Measurements from ENCODE around the gene PHACTR4. TPM values are rescaled to one million over a fixed set of nuclear protein-coding genes. Genes with fewer than 3 reads are reported as not detected.
A peak's percentile ranks its signal among the peaks of the same experiment; 100 is the strongest.

Gene PHACTR4
- total and polyA plus RNA-seq, 9 of the 15 experiments (the other 6 are each of a cell fraction or from before 2014, with no cell fraction given) = 6.4 to 43.6 (median 14.2) TPM

DNA sequence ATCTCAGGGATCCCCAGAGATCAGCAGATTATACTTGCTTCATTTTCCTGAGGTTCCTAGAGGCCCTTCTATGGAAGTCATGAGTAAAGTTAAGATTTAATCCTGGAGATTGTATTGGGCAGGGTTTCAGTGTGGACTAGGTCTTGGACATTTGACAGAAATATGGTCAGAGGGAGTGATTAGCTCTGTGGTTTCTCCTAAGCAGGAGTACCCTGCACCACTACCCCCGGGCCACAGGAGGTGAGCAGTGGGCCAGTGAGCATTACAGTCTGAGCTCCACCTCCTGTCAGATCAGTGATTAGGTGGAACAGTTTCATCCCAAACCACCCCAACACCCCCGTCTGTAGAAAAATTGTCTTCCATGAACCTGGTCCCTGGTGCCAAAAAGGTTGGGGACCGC, 43.2 kb downstream of the PHACTR4 start (continued):
- no peak for TF ChIP-seq MYC (IDR thresholded peaks at IDR 0.05; ENCODE audit: low read depth, low read length)
- TF ChIP-seq MYC (CRISPR knock-in tag; IDR thresholded peaks at IDR 0.05; ENCODE audit: borderline replicate concordance, low read depth) = no peak
- no peak for TF ChIP-seq ZNF347 (CRISPR knock-in tag; IDR thresholded peaks at IDR 0.05; ENCODE audit: low read depth)
- no peak for TF ChIP-seq CHCHD3 (CRISPR knock-in tag; IDR thresholded peaks at IDR 0.05)
- no peak for TF ChIP-seq ZNF282 (CRISPR knock-in tag; IDR thresholded peaks at IDR 0.05)
- no peak for TF ChIP-seq TGIF2 (CRISPR knock-in tag; IDR thresholded peaks at IDR 0.05)
- no peak for TF ChIP-seq FOXJ2 (tag; IDR thresholded peaks at IDR 0.05)
- no peak for TF ChIP-seq ATF1 (CRISPR knock-in tag; IDR thresholded peaks at IDR 0.05)
- 0 out of 2 replicates have a peak, but pooled peaks have one; percentile 17 for TF ChIP-seq ATF1 (tag; IDR thresholded peaks at IDR 0.05)
- no peak for TF ChIP-seq SIRT6 (IDR thresholded peaks at IDR 0.05; ENCODE audit: low read depth, low read length)
- TF ChIP-seq, protein P1, sequence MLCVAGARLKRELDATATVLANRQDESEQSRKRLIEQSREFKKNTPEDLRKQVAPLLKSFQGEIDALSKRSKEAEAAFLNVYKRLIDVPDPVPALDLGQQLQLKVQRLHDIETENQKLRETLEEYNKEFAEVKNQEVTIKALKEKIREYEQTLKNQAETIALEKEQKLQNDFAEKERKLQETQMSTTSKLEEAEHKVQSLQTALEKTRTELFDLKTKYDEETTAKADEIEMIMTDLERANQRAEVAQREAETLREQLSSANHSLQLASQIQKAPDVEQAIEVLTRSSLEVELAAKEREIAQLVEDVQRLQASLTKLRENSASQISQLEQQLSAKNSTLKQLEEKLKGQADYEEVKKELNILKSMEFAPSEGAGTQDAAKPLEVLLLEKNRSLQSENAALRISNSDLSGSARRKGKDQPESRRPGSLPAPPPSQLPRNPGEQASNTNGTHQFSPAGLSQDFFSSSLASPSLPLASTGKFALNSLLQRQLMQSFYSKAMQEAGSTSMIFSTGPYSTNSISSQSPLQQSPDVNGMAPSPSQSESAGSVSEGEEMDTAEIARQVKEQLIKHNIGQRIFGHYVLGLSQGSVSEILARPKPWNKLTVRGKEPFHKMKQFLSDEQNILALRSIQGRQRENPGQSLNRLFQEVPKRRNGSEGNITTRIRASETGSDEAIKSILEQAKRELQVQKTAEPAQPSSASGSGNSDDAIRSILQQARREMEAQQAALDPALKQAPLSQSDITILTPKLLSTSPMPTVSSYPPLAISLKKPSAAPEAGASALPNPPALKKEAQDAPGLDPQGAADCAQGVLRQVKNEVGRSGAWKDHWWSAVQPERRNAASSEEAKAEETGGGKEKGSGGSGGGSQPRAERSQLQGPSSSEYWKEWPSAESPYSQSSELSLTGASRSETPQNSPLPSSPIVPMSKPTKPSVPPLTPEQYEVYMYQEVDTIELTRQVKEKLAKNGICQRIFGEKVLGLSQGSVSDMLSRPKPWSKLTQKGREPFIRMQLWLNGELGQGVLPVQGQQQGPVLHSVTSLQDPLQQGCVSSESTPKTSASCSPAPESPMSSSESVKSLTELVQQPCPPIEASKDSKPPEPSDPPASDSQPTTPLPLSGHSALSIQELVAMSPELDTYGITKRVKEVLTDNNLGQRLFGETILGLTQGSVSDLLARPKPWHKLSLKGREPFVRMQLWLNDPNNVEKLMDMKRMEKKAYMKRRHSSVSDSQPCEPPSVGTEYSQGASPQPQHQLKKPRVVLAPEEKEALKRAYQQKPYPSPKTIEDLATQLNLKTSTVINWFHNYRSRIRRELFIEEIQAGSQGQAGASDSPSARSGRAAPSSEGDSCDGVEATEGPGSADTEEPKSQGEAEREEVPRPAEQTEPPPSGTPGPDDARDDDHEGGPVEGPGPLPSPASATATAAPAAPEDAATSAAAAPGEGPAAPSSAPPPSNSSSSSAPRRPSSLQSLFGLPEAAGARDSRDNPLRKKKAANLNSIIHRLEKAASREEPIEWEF (CRISPR knock-in tag; IDR thresholded peaks at IDR 0.05) = no peak
- TF ChIP-seq TOE1 (IDR thresholded peaks at IDR 0.05; ENCODE audit: borderline replicate concordance) = 0 out of 2 replicates have a peak, but pooled peaks have one; percentile 7
- TF ChIP-seq TOE1 (CRISPR knock-in tag; IDR thresholded peaks at IDR 0.05; ENCODE audit: borderline replicate concordance, low read depth) = no peak
- no peak for TF ChIP-seq ZNF3 (CRISPR knock-in tag; IDR thresholded peaks at IDR 0.05)
- no peak for TF ChIP-seq ZNF408 (CRISPR knock-in tag; IDR thresholded peaks at IDR 0.05; ENCODE audit: low read depth)
- TF ChIP-seq ZNF764 (CRISPR knock-in tag; IDR thresholded peaks at IDR 0.05; ENCODE audit: low read depth) = no peak
- 0 out of 2 replicates have a peak, but pooled peaks have one; percentile 36 for TF ChIP-seq CC2D1A (IDR thresholded peaks at IDR 0.05)
- peak; percentile 81; the same call in 1 of the 2 replicates for TF ChIP-seq ZNF785 (CRISPR knock-in tag; IDR thresholded peaks at IDR 0.05)

Data from K562 (cell line).